Right lobe of liver (tissue), 4 donors: Measurements from ENCODE around the gene KATNA1.

Source experiments
- POLR2A ChIP-seq: fragments of 450-650 bp; IDR thresholded peaks from one replicate; pipeline ENCODE4 v1.6.1; 2017; ENCODE audit warnings: antibody characterized with exemption, mild to moderate bottlenecking
- TF ChIP-seq, protein P1 (sequence below), 4 donors: fragments of 200-600 bp in 3 of 4; fragments of 450-650 bp in 1 of 4; IDR thresholded peaks; one replicate each; pipeline versions ENCODE4 v1.5.1 to v1.8.0; 2016 to 2022; ENCODE audit warnings: antibody characterized with exemption in 4 of 4, mild to moderate bottlenecking in 2 of 4
- donor health status: DM: no; HTN: no; CAD: no.
- donor health status: DM: no; HTN: no; CAD: no.
- donor health status: DM: no; HTN: yes; CAD: no.

DNA sequence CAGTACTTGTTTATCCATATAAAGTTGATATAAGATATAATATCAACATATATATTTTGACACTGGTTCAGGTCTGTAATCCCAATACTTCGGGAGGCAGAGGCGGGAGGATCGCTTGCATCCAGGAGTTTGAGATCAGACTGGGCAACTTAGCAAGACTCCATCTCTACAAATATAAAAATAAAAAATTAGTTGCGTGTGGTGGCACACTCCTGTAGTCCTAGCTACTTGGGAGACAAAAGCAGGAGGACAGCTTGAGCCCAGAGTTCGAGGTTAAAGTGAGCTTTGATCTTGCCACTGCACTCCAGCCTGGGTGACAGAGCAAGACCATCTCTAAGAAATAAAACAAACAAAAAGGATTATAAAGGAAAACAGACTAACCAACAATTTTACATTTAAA, 8.9 kb upstream of the KATNA1 start:
- TF ChIP-seq, protein P1, sequence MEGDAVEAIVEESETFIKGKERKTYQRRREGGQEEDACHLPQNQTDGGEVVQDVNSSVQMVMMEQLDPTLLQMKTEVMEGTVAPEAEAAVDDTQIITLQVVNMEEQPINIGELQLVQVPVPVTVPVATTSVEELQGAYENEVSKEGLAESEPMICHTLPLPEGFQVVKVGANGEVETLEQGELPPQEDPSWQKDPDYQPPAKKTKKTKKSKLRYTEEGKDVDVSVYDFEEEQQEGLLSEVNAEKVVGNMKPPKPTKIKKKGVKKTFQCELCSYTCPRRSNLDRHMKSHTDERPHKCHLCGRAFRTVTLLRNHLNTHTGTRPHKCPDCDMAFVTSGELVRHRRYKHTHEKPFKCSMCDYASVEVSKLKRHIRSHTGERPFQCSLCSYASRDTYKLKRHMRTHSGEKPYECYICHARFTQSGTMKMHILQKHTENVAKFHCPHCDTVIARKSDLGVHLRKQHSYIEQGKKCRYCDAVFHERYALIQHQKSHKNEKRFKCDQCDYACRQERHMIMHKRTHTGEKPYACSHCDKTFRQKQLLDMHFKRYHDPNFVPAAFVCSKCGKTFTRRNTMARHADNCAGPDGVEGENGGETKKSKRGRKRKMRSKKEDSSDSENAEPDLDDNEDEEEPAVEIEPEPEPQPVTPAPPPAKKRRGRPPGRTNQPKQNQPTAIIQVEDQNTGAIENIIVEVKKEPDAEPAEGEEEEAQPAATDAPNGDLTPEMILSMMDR (IDR thresholded peaks at IDR 0.05) = no peak
- no peak for TF ChIP-seq POLR2A
